Fibroblast of mammary gland (primary cell): ENCODE data around the gene OLFML2B.

ENCODE experiments used
- DNase-seq: peaks from one replicate; pipeline ENCODE4 v3.0.0-alpha.2; 2010; ENCODE audit warnings: low read depth
- H3K4me3 ChIP-seq: 2 replicates; pipeline ENCODE4 v1.5.1; 2011; ENCODE audit warnings: low read depth, mild to moderate bottlenecking, low read length, moderate library complexity; ENCODE audit not compliant: control insufficient read depth
- TF ChIP-seq, protein P1 (sequence below): conservative IDR thresholded peaks from 2 replicates; pipeline ENCODE4 v1.5.1; 2011; ENCODE audit warnings: low read depth, low read length, inconsistent platforms; ENCODE audit not compliant: control insufficient read depth, insufficient read depth

Gene OLFML2B

DNA sequence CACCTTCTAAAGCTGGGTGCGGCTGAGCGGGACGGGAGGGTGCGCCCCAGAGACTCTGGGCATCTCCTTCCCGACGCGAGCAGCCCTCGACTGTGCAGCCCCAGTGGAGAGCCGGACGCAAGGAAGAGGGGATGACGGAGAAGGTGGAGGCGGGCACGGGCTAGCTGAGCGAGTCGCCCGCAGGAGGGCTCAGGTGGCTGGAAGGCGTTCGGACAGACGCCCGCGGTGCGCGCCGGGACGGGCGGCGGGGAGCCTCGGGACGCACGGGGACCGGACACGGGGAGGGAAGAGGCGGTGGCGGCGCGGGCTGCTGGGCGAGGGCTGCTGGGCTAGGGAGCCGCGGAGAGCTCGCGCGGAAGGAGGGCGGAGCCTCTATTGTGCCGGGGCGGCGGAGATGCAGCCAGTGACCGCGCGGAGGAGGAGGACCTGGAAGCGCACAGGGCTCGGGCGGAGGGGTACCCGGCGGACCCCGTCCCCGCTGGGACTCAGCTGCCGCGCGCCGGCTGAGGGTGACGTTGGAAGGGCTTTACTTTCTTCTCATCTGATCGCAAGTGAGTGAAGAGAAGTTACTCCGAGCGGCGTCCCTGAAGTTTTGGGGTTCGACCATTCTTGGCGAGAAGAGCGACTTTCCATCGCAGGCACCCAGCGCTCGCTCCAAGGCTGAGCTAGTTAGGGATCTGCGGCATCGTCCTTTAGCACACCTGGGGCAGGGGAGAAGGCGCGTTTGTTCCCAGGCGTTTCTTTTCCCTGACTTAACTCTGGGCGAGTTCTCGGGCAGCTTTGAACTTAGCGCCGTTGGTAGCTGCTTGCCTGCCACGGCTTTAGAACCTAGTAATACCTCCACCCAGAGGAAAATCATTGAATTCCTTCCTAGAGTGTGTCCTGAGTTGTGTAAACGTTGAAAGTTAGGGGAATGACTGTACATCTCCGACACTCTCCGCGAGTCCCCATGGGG is at the start of gene OLFML2B:
TSS of gene OLFML2B (minus strand) at position 323 of the 955 bp plus-strand sequence. CDS start 439 bp downstream, outside the sequence.
- peak within 1 kb of the TSS; percentile 85 for H3K4me3 ChIP-seq
- peak; percentile 93 for DNase-seq
- TF ChIP-seq, protein P1, sequence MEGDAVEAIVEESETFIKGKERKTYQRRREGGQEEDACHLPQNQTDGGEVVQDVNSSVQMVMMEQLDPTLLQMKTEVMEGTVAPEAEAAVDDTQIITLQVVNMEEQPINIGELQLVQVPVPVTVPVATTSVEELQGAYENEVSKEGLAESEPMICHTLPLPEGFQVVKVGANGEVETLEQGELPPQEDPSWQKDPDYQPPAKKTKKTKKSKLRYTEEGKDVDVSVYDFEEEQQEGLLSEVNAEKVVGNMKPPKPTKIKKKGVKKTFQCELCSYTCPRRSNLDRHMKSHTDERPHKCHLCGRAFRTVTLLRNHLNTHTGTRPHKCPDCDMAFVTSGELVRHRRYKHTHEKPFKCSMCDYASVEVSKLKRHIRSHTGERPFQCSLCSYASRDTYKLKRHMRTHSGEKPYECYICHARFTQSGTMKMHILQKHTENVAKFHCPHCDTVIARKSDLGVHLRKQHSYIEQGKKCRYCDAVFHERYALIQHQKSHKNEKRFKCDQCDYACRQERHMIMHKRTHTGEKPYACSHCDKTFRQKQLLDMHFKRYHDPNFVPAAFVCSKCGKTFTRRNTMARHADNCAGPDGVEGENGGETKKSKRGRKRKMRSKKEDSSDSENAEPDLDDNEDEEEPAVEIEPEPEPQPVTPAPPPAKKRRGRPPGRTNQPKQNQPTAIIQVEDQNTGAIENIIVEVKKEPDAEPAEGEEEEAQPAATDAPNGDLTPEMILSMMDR = peak; percentile 54

DNA sequence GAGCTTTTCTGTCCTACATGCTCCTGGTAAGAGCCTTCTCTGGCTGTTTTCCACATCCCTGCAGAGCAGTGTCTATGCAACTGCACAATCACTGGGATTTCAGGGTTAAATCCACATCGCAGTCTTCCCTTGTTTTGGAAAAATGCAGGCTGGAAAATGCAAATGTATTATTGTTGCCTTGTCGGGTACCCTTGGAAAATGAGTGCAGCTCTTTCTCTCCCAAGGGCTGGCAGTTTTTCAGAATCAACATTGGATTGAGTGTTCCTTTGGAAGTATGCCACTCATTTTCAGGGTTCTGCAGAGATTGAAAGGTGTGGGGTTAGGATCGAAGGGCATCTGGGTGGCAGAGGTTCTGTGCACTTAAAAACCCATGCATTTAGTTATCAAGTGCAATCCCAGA is 49.1 kb upstream of the OLFML2B start:
- TF ChIP-seq, protein P1 = no peak
- no peak for DNase-seq
- H3K4me3 ChIP-seq = no peak overlapping the region

- DNase-seq = no peak
- TF ChIP-seq, protein P1 = no peak
- H3K4me3 ChIP-seq = no peak overlapping the region
These were observed 47.2 kb upstream of the OLFML2B start for GRCh38 chr1:162070825-162071224.

GRCh38 chr1:162070094-162070748 is 46.6 kb upstream of the OLFML2B start:
- DNase-seq = no peak
- TF ChIP-seq, protein P1 = no peak
- peak overlapping the region; percentile 44 for H3K4me3 ChIP-seq

GRCh38 chr1:162069334-162070093 is 45.8 kb upstream of the OLFML2B start, which contains the start of gene NOS1AP:
Gene NOS1AP, plus strand, starts transcription at chr1:162069691. Its CDS starts 487 bp downstream, at chr1:162070178.
- DNase-seq = peak; percentile 14
- H3K4me3 ChIP-seq = peak within 1 kb of the TSS; percentile 44
- TF ChIP-seq, protein P1 = no peak

- no peak for DNase-seq
- TF ChIP-seq, protein P1 = no peak
- no peak overlapping the region for H3K4me3 ChIP-seq
These were observed 44.6 kb upstream of the OLFML2B start for GRCh38 chr1:162068301-162068700.
